Right kidney (tissue), 9 donors: Measurements from ENCODE around the gene TMED6.

ENCODE experiments used
- DNase-seq: peaks from one replicate; pipeline ENCODE4 v3.0.0-alpha.2; 2016
- long read RNA-seq, 8 donors: transcript quantifications; one replicate each; lab custom pipeline, GENCODE V29; 2026

The TMED6 gene
- long read RNA-seq, donor 1, partial matches to known transcripts, result 0 of 1 reads
- long read RNA-seq, donor 1, other reads (novel, unspliced or antisense), result 0 of 1 reads
- long read RNA-seq, donor 2, result 0 reads
- long read RNA-seq, donor 3, result 0 reads
- long read RNA-seq, donor 4, result 0 reads
- long read RNA-seq, donor 5, result 0 reads
- long read RNA-seq, donor 6, partial matches to known transcripts, result 0 of 2 reads
- long read RNA-seq, donor 6, other reads (novel, unspliced or antisense), result 0 of 2 reads
- long read RNA-seq, donor 7, result 0 reads
- long read RNA-seq, donor 8, partial matches to known transcripts, result 0 of 1 reads
- long read RNA-seq, donor 8, other reads (novel, unspliced or antisense), result 0 of 1 reads

DNA sequence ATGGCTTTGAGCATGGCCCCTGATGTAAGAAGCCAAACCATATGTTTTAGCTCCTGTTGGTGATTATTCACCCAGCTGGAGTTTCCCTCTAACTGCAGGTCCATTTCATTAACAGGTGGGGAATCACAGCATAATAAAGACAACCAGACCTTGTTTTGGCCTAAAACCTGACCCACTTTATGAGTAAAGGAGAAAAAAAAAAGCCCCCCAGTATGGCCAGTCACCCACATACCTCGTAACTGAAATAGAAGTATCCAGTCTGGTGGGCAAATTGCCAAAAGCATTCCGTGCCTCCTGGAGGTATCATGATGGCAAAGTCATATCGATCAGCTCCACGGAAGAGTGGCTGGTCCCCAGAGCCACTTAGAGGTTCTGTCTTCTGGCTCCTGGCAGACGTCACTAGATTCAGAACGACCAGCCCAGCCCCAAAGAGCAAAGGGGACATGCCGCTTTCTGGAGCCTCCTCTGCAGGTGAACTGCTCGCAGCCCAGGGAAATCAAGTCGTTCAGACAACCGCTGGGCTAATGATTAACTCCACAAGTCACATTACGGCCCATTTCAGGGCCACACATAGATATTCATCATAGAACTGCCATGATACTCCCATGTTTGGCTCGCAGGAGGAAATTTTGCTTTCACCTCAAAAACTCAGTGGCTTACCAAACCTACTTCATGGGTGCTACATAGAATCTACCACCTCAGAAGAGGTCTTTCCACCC lies at the start of gene TMED6:
Gene TMED6 (minus strand): TSS at position 478 of the 719 bp plus-strand sequence. CDS start 33 bp downstream, at position 445.
- peak; percentile 13 for DNase-seq

DNA sequence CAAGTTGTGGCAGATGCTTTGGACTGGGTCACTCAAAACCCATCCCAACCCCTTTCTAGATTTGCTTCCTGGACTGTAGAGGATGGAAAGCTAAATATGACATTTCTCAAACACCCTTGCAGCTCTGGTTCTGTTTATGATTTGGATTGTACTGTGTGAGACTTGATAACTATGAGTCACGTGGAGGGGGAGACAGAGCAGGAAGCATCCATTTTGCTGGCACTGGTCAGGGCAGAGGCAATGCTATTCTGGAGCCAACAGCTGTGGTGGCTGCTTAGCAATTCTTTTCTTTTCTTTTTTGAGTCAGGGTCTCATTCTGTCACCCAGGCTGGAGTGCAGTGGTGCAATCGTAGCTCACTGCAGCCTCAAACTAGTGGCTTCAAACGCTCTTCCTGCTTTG lies 47.8 kb upstream of the TMED6 start:
- DNase-seq, result no peak

DNA sequence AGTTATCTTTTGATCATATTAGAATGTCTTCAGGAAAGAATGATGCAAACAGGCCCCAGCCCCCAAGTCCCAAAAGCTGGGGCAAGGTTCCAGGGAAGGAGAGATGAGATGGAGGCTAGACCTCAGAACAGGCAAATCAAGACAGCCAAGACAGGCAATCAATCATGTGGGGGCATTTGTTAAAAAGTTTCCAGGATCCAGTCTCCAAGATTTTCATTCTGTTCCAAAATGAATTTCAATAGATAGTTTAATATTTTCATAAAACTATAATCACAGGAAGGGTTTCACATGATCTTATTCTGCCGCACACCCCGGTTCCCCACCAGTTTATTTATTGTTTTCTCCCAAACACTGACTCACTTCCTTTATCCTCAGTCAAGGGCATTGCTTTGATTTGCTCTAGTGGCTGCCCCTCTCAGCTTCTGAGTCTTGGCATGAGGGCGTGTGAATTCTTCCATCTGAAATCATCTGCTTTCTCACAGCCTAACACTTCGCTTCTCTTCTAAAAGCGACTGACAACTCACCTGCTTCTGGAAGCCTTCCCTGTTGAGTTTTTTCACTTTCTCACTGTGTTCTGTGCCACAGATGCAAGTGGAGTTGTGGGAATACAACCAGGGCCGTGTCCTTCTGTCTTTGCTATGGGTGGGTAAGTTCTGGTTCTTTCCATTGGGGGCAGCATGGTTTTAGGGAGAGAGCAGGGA lies 46.4 kb upstream of the TMED6 start:
- peak; percentile 65 for DNase-seq

DNA sequence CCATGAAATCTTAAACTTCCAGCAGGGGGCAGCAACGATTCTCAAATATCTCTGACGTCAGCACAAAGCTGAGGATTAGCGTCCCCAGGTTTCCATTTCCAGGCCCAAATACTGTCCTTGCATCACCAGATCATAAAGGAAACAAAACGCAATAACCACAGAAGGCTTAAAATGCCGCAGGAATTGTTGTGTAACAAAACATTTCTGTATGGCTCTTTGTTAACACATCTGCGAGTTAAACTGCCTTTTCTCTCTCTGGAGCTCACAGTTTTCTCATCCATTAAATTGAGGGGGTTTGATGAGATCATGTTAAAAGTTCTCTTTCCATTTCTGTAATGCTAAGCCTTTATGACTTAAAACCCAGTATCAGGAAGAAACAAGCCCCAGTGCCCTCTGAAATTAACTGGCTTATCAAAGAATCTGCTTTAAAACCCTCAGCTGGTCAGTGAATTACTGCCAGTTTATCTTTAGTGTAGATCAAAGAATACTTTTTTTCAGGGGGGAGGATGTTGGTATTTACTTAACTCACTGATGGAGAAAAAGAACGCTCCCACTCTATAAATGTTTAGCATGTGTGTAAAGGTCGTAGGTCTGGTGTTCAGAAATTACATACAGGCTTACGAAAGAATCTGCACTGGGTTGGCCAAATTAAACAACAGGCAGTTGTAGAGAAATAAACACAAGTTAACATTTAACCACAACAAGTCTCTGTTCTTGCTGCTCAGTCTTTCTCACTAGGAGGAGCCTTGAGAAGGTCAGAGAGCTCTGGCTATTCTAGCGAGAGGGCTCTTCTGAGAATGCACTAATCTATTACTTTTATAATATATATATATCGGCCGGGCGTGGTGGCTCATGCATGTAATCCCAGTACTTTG lies 44.8 kb upstream of the TMED6 start:
- DNase-seq, result peak; percentile 81

- no peak for DNase-seq
Observed at GRCh38 chr16:69395859-69396186, 44.2 kb upstream of the TMED6 start.

DNA sequence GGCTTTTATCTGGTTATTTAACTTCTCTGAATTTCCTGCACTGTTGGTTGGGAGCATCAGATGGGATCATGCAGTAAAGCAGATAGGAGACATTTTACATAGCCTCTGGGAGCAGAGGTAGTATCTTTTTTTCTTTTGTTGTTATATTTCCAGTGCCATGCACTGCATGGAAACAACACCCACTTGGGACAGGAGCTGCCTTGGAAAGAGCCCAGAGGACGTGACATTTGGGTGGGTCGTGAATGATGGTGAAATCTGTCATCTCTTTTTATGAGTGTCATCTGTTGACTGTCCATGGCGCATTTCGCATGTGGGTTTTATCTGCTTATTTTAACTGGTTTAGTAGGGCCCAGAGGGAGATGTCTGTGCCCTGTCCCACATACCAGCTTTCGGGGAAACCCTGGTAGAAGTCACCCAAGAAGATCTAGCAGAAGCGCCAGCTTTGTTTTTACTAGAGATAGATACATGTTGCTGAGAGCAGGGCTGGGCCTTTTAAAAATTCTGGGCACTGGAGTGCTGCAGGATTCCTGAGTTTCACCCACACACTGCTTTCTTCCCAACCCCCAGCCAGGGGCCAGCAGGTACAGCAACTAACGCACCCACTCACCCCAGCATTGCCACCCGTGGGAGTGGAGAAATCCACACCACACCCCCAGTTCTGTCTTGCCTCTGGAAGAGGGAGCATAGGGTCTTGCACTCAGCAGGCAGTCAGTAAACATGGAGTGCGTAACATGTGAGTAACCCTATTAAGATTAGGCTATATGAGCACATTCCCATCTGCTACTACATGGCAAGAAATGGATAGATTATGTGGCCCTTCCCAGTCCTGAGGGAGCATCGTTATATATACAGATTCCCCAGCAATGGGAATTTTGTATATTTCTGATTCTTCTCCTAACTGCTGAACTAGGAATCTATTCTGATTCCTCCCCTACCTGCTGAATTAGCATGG lies 42.6 kb upstream of the TMED6 start:
- no peak for DNase-seq

GRCh38 chr16:69386596-69386995 lies 35.0 kb upstream of the TMED6 start:
- DNase-seq, result no peak

DNA sequence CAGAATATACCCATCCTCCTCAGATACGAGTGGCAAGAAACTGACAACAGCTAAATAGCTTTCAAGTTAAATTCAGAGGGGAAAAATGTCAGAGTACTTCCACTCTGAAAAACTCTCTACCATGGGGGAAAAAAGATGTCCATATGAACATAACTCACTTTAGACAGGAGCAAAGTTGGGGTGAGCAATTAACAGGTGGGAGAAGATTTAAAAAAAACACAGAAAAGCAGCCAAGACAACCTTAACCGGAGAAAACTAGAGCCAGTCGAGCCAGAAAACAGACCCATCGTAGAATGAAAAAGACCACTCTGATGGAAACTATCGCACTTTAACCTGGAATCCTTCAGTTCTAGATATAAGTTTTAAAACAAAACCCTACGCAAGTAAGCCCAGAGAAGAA lies 33.4 kb upstream of the TMED6 start:
- no peak for DNase-seq

DNA sequence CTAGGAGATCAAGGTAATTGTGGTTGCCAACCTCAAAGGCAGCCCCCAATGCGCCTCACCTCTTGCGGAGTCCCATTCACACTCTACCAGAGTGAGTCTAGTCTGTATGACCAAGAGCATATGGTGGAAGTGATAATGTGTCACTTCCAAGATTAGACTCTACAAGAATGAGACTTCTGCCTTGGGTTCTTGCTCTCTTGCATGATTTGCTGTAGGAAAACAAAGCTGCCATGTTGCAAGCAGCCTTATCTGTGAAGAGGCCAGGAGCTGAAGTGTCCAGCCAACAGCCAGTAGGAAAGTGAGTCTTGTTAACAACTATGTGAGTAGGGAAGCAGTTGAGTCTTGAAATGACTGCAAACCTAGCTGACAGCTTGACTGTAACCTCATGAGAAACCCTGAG lies 30.8 kb upstream of the TMED6 start:
- DNase-seq, result no peak

- no peak for DNase-seq
Observed at GRCh38 chr16:69381231-69381630, 29.6 kb upstream of the TMED6 start.

DNA sequence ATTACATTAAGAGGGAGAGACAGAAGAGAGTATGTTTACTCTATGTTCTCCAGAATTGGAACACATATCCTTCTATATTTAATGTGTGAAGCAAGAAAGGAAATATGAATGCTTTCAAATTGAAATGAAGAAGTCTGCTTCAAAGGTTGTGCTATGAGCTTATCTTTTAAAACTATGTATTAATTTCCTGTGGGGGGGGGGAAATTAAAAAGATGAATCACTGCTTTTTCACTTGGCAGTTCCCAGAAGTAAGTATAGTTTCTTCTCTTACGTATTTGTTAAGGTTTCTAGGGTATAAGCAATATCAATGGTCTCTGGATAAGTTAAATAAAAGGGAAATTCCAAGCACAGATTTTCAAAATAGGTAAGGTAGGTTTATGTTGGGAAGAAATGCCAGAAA lies 27.2 kb upstream of the TMED6 start:
- DNase-seq, result no peak

DNA sequence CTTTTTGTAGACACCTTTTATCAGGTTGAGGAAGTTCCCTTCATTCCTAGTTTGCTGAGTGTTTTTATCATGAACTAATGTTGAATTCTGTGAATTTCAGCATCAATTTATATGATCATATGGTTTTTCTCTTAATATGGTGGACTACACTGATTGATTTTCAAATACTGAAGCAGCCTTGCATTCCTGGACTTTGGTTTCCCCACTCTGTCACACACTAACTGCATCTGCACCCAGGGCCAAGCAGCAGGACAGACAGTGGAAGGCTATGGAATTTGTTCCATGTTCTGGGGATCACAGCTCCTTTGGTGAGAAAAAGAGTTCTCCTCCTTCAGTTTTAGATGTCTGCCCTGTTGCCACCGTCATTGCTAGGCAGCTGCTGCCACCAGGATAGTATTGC lies 26.4 kb upstream of the TMED6 start:
- no peak for DNase-seq

- DNase-seq, result no peak
Observed at GRCh38 chr16:69376393-69377059, 24.9 kb upstream of the TMED6 start.

GRCh38 chr16:69373019-69373418 lies 21.4 kb upstream of the TMED6 start:
- no peak for DNase-seq

DNA sequence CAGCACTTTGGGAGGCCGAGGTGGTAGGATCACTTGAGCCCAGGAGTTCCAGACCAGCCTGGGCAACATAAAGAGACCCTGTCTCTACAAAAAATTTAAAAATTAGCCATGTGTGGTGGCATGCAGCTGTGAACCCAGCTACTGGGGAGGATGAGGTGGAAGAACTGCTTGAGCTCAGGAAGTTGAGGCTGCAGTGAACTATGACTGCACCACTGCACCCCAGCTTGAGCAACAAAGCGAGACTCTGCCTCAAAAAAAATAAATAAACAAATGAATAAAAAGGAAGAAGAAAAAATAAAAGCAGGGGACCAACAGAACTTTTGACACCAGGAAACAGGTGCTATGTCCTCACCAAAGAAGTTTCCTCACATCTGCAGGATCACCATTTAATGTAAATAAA lies 20.0 kb upstream of the TMED6 start:
- DNase-seq, result no peak

DNA sequence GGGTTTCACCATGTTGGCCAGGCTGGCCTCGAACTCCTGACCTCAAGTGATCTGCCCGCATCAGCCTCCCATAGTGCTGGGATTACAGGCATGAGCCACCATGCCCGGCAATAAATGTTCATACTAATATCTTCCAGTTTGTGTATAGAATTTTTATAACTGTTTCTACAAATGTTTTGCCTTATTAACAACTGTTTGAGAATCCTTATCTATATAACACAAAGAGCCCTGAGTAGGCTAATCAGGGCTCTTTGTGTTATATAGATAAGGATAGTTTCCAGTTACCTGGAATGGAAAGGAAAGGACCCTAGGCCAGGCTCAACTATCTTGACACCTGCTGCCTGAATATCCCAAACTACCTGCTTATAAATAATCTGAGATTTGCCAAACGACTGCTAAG lies 17.3 kb upstream of the TMED6 start:
- no peak for DNase-seq

DNA sequence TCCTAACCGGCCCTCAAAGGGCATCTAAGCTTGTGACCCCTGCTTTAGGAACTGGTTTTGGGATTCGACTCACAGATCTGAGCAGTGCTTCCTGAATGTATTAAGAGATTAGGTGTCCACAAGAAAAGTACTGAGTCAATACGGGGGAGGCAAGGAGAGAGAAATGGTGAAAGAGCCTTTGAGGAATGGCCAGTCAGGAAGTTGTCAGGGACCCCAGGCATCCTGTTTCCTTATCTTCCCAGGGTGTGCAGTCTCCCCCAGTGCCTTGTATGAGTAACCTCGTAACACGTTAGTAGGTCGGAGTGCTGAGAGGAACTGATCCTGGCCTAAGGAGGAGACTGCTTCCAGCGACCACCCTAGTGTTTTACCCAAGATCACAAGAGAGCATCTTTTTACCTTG lies 16.4 kb upstream of the TMED6 start:
- no peak for DNase-seq

DNA sequence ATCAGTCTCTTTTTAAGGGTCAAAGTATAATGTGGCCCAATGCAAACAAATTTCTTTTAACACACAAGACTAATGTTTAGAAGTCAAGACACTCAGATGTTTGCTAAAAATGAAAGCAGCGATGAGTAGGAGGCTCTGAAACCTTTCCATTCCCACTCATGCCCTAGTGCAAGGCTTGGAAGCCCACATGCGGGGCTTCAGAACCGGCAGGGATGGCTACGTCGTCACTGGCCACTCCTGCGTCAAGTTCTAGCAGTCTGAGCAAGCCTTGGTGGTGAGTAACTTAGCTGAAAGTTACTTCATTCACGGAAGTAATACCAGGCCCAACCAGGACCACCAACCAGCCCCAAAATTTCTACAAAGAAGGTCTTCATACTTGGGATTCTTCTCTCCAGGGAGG lies 14.8 kb upstream of the TMED6 start:
- no peak for DNase-seq

DNA sequence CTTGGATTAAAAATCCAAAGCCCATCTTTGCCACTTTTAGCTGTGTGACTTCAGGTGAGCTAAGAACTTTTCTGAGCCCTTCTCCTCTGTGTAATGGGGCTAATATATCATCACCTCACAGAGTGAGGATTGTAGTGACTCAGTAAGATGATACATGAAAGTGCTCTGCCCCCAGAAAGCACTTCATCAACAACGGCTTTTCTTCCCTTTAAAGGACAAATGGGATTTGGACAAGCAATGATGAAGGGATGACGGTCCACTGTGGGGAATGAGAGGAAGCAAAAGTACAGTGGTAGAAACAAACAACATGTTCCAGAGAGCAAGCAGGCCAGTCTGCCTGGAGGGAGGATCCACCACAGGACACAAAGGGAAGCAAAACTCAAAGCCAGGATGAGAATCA lies 14.3 kb upstream of the TMED6 start:
- no peak for DNase-seq

DNA sequence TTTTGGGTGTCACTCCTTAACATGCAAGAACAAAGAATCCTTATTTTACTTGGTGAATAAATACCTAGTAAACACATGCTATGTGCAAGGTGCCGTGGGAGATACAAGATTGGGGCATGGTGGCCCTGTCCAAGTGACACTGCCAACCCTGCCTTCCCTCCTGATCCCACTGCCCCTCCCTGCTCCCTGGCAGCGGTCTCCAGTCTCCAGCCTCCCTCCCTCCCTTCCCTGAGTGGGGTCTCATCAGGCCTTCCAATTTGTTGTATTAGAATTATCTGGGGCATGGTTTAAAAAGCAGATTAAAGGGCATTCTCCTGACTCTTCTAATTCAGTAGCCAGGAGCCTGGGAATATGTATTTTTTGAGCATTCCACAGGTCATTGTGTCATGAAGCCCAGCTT lies 12.5 kb upstream of the TMED6 start:
- no peak for DNase-seq

DNA sequence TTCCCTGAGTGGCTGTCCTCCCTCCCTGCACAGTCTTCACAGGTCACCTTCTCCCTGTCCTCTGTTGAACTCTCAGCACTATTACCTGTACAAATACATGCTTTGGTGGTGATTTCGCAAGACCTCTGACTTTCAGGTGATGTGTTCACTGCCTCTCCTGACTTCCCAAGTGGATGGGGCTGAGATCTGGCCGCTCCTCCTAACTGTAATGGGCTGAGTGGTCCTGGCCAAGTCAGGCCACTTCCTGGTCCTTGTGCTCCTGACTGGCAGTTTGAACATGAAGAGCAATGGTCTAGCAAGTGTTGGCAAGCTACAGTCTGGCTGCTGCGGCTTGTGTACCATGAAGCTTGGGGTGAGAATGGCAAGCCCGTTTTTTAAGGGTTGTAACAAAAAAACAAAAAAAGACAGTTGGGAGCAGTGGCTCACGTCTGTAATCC lies 11.7 kb upstream of the TMED6 start:
- no peak for DNase-seq
